HG03045 (cell line): ENCODE data around the gene ZFAND6.
"Not testable (repeated sequence)": the region's sequence is repeated elsewhere in the genome, so short reads cannot be mapped to it uniquely, and the experiment has no call there.

Experiments used
- ATAC-seq: cut with Tn5 transposase; IDR thresholded peaks from one replicate; pipeline ENCODE4 v1.9.1; 2021; ENCODE audit warnings: mild to moderate bottlenecking, moderate library complexity; ENCODE audit not compliant: unreplicated experiment

ZFAND6 gene

GRCh38 chr15:80058851-80059785, at the start of gene ZFAND6:
Gene ZFAND6, plus strand, starts transcription at chr15:80059676. Its CDS starts 60,669 bp downstream, at chr15:80120345.
- peak; percentile 87 for ATAC-seq

DNA sequence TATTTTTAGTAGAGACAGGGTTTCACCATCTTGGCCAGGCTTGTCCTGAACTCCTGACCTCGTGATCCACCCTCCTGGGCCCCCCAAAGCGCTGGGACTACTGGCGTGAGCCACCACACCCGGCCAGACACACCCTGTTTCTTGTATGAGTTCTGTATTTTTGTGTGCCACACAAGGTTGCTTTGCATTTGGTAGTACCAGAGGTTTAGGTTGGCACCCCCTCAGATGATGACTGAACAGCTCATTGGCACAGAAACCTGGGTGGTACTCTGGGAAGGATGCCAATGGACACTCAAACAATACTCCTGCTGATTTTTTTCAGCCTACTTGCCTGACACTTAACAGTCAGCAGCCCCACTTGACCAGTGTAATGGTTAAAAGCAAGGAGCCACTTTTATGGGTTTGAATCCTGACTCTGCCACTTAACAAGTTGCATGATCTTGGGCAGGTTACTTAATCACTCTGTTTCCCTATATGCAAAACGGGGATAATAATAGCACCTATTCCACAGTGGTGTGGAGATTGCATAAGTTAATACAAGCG, 49.3 kb upstream of the ZFAND6 start:
- ATAC-seq = no peak

GRCh38 chr15:80011041-80011523, 48.4 kb upstream of the ZFAND6 start:
- peak; percentile 51 for ATAC-seq

DNA sequence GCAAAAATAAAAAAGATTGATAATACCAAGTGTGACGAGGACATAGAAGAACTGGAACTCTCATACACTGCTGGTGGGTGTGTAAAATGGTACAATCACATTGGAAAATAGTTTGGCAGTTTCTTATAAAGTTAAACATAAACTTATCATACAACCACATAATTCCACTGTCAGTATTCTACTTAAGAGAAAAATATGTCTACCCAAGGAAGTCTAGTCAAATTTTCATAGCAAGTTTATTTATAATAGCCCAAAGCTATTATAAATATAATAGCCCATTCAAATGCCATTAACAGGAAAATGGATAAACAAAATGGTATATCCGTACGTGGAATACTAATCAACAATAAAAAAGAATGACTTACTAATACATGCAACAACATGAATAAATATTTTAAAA, 47.9 kb upstream of the ZFAND6 start:
- ATAC-seq = no peak

DNA sequence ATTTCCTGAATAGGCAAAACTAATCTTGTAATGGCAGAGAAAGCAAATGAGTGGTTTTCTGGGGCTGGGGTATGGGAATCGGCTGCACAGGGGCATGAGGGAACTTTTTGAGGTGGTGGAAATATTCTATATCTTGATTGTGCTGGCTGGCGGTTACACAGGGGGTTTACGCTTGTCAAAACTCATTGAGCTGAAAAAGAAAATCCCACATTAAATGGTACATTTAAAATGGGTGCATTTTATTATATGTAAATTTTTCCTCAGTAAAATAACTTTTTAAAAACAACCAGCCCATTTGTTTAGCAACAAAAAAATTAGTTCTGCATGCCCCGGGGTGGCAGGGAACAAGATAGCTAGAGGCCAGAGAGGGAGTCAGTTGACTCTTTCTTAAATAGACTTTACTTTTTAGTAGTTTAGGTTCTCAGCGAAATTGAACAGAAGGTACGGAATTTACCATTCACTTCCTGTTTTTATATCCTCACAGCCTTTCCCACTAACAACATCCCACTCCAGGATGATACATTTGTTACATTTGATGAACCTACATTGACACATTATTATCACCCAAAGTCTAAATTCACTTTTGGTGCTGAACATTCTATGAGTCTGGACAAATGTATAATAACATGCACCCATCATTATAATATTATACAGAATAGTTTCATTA, 47.3 kb upstream of the ZFAND6 start:
- ATAC-seq = no peak

DNA sequence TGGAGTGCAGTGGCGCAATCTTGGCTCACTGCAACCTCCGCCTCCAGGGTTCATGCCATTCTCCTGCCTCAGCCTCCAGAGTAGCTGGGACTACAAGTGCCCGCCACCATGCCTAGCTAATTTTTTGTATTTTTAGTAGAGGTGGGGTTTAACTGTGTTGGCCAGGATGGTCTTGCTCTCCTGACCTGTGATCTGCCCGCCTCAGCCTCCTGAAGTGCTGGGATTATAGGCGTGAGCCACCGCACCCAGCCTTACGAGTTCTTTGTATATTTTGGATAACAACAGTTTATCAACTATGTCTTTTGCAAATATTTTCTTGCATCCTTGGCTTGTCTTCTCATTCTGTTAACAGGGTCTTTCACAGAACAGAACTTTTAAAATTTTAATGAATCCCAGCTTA, 45.3 kb upstream of the ZFAND6 start:
- not testable (repeated sequence) for ATAC-seq

DNA sequence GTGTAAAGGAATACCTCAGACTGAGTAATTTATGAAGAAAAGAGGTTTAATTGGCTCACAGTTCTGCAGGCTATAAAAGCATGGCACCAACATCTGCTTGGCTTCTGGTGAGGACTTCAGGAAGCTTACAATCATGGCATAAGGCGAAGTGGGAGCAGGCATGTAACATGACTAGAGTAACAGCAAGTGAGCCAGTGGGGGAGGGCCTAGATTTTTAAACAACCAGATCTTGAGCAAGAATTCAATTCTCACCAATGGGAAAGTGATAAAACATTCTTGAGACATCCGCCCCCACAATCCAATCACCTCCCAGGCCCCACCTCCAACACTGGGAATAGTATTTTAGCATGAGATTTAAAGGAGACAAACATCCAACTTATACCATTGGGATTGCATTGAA, 44.3 kb upstream of the ZFAND6 start:
- ATAC-seq = no peak

GRCh38 chr15:80016506-80016905, 43.0 kb upstream of the ZFAND6 start:
- not testable (repeated sequence) for ATAC-seq

DNA sequence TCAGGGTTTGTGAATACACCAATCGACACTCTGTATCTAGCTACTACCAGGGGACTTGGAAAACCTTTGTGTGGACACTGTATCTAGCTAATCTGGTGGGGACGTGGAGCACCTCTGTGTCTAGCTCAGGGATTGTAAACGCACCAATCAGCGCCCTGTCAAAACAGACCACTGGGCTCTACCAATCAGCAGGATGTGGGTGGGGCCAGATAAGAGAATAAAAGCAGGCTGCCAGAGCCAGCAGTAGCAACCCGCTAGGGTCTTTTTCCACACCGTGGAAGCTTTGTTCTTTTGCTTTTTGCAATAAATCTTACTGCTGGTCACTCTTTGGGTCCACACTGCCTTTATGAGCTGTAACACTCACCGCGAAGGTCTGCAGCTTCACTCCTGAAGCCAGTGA, 42.3 kb upstream of the ZFAND6 start:
- not testable (repeated sequence) for ATAC-seq

- ATAC-seq = no peak
These were observed 40.2 kb upstream of the ZFAND6 start for GRCh38 chr15:80019168-80019745.

- ATAC-seq = not testable (repeated sequence)
These were observed 39.3 kb upstream of the ZFAND6 start for GRCh38 chr15:80020149-80020548.

DNA sequence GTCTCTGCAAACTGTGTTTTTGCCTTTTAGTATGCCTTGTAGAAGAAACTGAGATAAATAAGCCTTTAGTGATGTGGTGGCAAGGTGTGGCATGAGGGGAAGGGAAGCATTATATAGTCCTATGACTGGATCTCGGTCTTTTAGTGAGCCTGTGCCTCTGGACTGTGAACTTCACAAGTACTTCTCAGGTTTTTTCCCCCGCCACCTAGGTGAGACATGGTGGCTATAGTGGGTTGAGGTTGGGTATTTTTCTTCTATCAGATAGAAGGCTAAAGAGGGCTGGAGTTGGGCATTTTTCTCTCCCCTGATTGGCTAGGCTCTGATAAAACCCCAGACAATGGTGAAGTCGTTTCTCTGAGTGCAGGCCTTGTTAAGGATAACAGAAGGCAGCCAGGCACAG, 38.7 kb upstream of the ZFAND6 start:
- ATAC-seq = no peak

DNA sequence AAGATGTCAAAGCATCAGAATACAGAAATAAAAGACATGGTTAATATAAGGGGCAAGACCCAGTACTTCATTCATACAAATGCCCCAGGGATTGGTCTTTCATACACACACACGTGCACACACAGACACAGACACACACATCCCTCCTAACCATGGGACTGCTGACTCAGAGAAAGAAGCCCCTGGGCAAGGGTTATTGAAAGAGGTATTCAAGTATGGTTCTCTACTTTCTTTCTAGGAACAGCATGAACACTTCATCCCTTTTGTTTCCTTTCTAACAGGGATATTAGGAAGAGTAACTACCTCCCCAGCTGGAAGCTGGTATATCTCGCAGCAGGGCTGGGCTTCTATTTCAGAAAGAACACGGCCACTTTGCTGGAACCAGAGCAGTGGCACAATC, 33.2 kb upstream of the ZFAND6 start:
- ATAC-seq = no peak

- no peak for ATAC-seq
These were observed 32.7 kb upstream of the ZFAND6 start for GRCh38 chr15:80026754-80027153.

DNA sequence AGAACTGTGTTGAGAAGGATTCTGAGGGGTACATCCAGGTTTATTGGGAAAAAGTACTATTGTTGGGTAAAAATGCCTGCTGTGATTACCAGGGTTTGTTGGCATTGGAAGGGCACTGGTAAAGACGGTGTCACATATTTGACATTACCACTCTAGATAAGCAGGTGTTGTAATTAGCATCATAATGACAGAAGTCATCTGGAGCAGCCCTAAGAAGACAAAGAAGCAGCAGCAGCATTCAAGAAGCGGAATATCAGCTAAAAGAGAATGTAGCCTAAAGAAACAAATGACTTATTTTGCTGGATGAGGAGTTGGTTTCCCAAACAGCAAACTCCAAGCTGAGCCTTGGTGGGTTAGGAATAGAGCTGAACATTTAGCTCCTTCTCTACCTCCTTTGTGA, 30.5 kb upstream of the ZFAND6 start:
- no peak for ATAC-seq

DNA sequence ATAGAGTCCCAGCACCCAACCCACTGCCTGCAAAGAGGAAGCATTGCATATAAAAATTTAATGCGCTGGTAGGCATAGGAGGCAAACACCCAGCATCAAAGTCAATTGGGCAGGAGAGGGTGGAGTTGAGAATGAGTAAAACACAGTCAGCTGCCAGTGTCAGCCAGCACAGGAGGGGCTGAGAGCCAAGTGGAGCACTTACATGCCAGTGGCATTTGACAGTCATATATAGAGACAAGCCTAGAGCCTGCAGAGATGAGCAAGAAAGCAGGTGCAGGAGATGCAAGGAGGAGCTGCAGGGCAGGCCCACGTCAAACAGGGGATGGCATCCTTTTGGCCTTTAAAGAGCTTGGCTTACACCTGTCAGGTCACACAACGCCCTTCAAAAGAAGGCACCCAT, 27.6 kb upstream of the ZFAND6 start:
- ATAC-seq = no peak

DNA sequence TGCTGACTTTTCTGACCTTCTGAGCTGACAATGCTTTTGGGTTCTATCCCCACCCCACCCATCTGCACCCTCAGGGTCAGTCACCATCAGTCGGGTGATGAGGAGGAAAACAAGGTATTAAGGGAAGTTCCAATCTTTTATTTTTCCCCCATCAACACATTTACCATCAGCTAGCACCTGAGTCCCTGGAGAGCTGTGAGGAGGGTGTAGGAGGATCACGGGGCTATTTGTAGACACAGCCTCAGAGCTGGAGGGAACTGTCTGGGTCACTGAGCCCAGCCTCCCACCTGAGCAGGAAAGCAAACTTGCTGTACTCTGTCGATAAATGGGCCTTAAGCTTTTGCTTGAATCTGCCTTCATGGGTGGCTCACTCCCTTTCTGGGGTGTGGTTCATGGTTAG, 24.8 kb upstream of the ZFAND6 start:
- ATAC-seq = no peak

GRCh38 chr15:80036071-80036470, 23.4 kb upstream of the ZFAND6 start:
- no peak for ATAC-seq

GRCh38 chr15:80041494-80042253, 17.8 kb upstream of the ZFAND6 start:
- no peak for ATAC-seq

DNA sequence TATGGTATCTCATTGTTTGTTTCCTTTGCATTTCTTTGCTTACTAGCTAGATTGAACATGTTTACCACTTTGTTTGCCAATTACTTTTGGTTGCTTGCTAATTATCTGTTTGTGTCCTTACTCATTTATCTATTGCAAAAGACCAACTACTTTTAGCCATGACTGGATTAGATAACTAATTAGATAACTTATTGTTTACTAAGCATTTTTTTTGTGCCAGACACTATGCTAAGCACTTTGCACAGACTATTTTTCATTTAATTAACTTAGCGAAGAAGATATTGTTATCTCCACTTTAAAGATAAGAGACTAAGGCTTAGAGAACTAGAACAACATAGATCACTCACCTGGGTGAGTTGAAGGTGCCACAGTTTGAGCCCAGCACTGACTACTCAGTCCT, 16.9 kb upstream of the ZFAND6 start:
- ATAC-seq = no peak

- ATAC-seq = not testable (repeated sequence)
These were observed 14.3 kb upstream of the ZFAND6 start for GRCh38 chr15:80045219-80045618.
